GM12892 (cell line): ENCODE data around the gene ECPAS.

Experiments
- DNase-seq: peaks from one replicate; pipeline ENCODE4 v3.0.0; 2011; ENCODE audit not compliant: insufficient read length
- FAIRE-seq: peaks from 2 replicates; lab custom pipeline; 2011; peaks lifted over from hg19 to GRCh38; lab: Jason Lieb, UNC
- POLR2A ChIP-seq: IDR thresholded peaks from 2 replicates; pipeline ENCODE4 v1.6.1; 2011; ENCODE audit warnings: low read depth, low read length, control low read depth
- POLR2AphosphoS5 ChIP-seq: IDR thresholded peaks from 2 replicates; pipeline ENCODE4 v1.6.1; 2011; ENCODE audit warnings: low read depth, low read length, control low read depth
- TAF1 ChIP-seq: IDR thresholded peaks from 2 replicates; pipeline ENCODE4 v1.6.1; 2011; ENCODE audit warnings: low read depth, mild to moderate bottlenecking, control low read depth, low read length, borderline replicate concordance

ECPAS gene

DNA sequence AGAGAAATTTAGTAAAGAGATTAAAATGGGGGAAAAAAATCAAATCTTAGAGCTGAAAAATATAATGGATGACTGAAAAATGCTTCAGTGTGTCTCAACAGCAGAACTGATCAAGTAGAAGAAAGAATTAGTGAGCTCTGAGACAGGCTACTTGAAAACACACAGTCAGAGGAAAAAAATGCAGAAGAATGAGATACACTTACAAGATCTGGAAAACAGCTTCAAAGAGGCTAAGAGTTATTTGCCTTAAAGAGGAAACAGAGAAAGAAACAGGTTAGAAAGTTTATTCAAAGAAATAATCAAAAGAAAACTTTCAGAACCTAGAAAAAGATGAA is 83.7 kb downstream of the ECPAS start:
- no peak for TF ChIP-seq TAF1
- TF ChIP-seq POLR2A, result no peak
- TF ChIP-seq POLR2AphosphoS5, result no peak
- DNase-seq, result no peak
- FAIRE-seq, result no peak

- FAIRE-seq (no peak), DNase-seq (no peak)
- no peak for TF ChIP-seq POLR2A
- no peak for TF ChIP-seq POLR2AphosphoS5
- TF ChIP-seq TAF1, result no peak
These were observed 84.2 kb downstream of the ECPAS start for GRCh38 chr9:111399772-111400563.

DNA sequence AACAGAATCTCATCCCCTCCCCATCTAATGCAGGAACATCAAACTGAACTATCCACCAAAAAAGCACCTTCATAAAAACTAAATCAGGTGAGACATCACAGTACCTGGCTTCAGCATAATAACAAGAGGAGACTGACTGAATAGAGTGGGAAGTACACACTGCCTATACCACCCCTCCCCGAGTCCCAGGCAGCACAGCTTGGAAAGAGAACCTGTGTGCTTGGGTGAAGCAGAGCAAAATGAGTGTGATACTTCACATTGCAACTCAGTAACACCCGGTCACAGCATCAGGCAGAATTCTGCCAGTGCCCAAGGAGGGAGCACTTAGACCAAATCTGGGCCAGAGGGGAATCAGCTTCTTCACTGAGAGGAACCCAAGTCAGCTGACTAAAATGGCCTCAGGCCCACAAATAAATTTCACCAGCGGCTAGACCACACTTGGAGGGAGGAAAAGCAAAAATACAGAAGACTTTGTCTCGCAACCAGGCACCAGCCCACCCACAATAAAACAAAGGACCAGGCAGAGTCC is 84.9 kb downstream of the ECPAS start:
- DNase-seq, result no peak
- TF ChIP-seq POLR2A, result no peak
- TF ChIP-seq POLR2AphosphoS5, result no peak
- no peak for TF ChIP-seq TAF1
- FAIRE-seq, result no peak

GRCh38 chr9:111393971-111394370 is 90.2 kb downstream of the ECPAS start:
- FAIRE-seq, result no peak
- no peak for DNase-seq
- TF ChIP-seq TAF1 (no peak), POLR2A (no peak), POLR2AphosphoS5 (no peak)

DNA sequence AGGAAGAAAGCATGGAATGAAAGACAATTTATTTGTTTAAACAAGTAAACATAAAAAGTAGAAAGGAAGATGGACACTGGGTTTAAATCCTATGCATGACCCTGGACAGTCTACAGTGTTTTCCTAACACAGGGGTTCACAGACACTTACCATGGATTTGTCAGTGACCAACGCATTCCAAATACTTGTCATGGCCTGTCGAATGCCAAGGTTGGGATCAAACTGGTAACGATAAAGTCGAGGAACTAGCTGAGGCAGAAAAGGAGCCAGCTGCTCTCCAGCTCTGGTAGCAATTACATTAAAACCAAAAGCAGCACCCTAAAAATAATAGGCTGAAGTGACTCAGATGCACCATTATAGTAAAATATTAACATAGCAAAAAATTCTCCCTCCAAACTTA is 94.8 kb downstream of the ECPAS start:
- TF ChIP-seq POLR2A, result no peak
- no peak for TF ChIP-seq POLR2AphosphoS5
- TF ChIP-seq TAF1, result no peak
- no peak for FAIRE-seq
- DNase-seq, result no peak

GRCh38 chr9:111386386-111386785 is 97.8 kb downstream of the ECPAS start:
- DNase-seq (no peak), FAIRE-seq (no peak)
- no peak for TF ChIP-seq TAF1
- TF ChIP-seq POLR2AphosphoS5, result no peak
- TF ChIP-seq POLR2A, result no peak

DNA sequence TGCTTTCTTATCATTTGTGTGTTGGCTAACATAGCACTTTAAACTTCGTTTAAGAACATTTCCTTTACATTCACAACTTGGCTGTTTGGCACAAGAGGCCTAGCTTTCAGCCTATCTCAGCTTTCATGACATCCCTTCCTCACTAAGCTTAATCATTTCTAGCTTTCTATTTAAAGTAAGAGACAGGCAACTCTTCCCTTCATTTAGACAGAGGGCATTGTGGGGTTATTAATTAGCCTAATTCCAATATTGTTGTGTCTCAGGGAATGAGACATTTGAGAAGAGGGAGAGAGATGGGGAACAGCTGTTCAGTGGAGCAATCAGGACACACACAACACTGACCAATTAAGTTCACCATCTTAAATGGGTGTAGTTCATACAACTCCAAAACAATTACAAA is 103.2 kb downstream of the ECPAS start:
- no peak for DNase-seq
- no peak for TF ChIP-seq POLR2A
- no peak for TF ChIP-seq POLR2AphosphoS5
- TF ChIP-seq TAF1, result no peak
- no peak for FAIRE-seq

DNA sequence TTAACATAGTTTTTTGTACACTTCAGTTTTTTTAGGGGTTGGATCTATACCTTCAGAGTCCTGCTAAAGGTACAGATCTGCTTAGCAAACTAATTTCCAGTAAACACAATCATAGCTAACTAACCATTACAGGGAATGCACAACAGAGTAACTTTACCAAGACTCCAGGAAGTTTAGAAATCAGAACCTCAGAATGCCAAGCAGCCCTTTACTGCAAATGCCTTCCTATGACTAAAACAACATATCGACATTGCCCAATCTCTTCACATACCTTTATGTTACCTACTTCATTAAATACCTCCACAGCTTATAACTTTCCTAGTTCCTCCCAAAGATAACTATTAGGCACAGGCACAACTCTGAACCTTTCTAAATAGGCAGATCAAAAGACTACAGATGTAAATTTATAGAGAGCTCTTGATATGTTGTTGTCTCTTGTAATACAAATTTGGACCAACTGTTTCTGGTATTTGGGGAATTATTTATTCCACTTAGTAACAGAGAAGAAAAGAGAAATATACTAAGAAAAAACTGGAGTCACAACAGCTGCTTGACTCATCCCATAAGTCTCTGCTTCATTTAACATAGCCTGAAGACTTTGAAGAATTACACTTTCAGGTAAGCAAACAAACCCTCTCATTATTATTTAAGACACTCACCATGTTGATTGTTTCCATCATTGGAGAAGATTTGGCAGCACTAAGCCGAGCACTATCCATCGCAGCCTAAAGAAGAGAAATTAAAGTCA is 108.2 kb downstream of the ECPAS start:
- TF ChIP-seq POLR2AphosphoS5 (no peak), POLR2A (no peak), TAF1 (no peak)
- FAIRE-seq (no peak), DNase-seq (no peak)

DNA sequence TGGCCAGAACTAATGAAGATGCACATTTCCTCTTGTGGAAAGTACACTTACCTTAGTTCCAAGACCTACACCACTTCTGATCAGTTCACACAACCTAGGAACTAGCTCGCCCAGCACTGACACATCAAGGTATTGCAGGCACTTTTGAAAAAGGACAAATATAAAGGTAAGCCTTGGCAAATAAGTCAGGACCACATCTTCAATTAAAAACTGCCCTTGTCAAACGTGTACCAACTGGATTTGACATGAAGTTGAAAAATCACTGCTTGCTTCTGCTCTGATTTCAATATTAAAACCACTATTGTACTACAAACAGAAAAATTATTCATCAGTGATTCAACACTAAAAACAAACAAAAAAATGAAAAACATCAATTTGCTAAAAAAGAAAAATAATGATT is 109.1 kb downstream of the ECPAS start:
- FAIRE-seq (no peak), DNase-seq (no peak)
- TF ChIP-seq POLR2A (no peak), POLR2AphosphoS5 (no peak), TAF1 (no peak)

- no peak for TF ChIP-seq POLR2AphosphoS5
- no peak for TF ChIP-seq TAF1
- no peak for TF ChIP-seq POLR2A
- FAIRE-seq (no peak), DNase-seq (no peak)
These were observed 111.9 kb downstream of the ECPAS start for GRCh38 chr9:111372297-111372696.

DNA sequence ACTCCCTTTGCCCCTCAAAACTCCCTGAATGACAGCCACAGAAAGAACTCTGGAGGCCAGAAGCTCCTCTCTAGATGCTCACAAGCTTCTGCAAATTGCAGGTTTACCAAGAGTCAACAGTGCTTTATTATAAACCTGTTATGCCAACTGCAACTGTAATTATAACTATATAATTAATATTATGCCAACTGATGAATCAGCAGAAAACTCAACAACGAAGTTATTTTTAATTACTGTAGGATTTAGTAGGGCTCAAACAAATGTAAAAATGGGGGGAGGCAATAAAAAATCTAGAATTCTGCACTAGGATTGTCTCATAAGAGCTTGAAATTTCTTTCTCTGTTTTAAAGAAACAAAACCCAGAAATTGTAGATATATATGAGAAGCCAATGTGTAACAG is 117.2 kb downstream of the ECPAS start:
- DNase-seq, result no peak
- no peak for FAIRE-seq
- TF ChIP-seq POLR2AphosphoS5 (no peak), POLR2A (no peak), TAF1 (no peak)

DNA sequence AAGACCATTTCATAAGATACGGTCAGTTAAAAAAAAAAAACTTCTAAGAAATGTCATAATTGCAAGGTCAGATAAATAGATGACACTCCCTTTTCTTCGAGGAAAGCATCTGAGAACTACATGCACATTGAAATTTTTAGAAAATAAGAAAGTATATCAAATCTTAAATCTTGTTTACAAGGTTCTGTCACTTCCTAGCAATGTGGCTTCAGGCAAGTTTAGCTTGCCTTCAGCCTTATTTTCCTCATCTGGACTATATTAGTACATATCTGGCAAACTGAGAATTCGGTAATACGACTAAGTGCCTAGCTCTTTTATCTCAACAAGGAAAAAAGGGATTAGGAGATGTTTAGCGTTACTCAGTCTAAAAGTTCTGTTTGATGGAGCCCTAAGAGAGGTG is 121.7 kb downstream of the ECPAS start:
- no peak for DNase-seq
- FAIRE-seq, result no peak
- TF ChIP-seq POLR2A (no peak), TAF1 (no peak), POLR2AphosphoS5 (no peak)
